HFFc6 (cell line): ENCODE results near the gene MNT. TPM values are rescaled to one million over a fixed set of nuclear protein-coding genes. Genes with fewer than 3 reads are reported as not detected.

Experiments
- DNase-seq: peaks from one replicate; pipeline ENCODE4 v3.0.0-alpha.2; 2018
- H3K27ac Mint-ChIP-seq: 2 replicates; pipeline ENCODE4 v1.8.0; 2020; ENCODE audit warnings: mild to moderate bottlenecking, mixed read lengths
- H3K27me3 Mint-ChIP-seq: 2 replicates; pipeline ENCODE4 v1.8.0; 2021; ENCODE audit warnings: mild to moderate bottlenecking, moderate library complexity, mixed read lengths; ENCODE audit not compliant: insufficient read depth
- H3K36me3 Mint-ChIP-seq: 2 replicates; pipeline ENCODE4 v1.8.0; 2021; ENCODE audit warnings: low read depth, mixed read lengths
- H3K4me1 Mint-ChIP-seq: 2 replicates; pipeline ENCODE4 v1.8.0; 2020; ENCODE audit warnings: low read depth, mixed read lengths
- H3K4me3 Mint-ChIP-seq: 2 replicates; pipeline ENCODE4 v1.8.0; 2020; ENCODE audit warnings: mild to moderate bottlenecking, moderate library complexity, mixed read lengths
- H3K9me3 Mint-ChIP-seq: 2 replicates; pipeline ENCODE4 v1.8.0; 2020; ENCODE audit warnings: mild to moderate bottlenecking, mixed read lengths
- CTCF ChIP-seq: fragments of 200-600 bp; sonication (generic); IDR thresholded peaks from 2 replicates; pipeline ENCODE4 v1.5.0; 2021; ENCODE audit warnings: antibody characterized with exemption, mild to moderate bottlenecking
- total RNA-seq, 6 experiments: library from RNA; stranded (reverse); fragmentation: NEBNext Ultra II Directional; extraction: Animal tissue kit (Norgen Biotek cat#: 25700); gene quantifications; 2 replicates in 1 of 6; 3 replicates in 5 of 6; pipeline ENCODE4 v1.2.3, GENCODE V29; 2021

MNT gene
- total RNA-seq, 6 experiments from 2014 or later = 19.4 to 25.4 (median 21.9) TPM

GRCh38 chr17:2335726-2336214 lies 65.1 kb downstream of the MNT start:
- H3K4me1 Mint-ChIP-seq = peaks cover 30% of the 10 kb centered on the region
- H3K9me3 Mint-ChIP-seq = no peaks in the 10 kb centered on the region
- H3K27me3 Mint-ChIP-seq = no peaks in the 10 kb centered on the region
- peak overlapping the region; percentile 99 for H3K4me3 Mint-ChIP-seq
- H3K36me3 Mint-ChIP-seq = peaks cover 18% of the 10 kb centered on the region
- peak overlapping the region; percentile 91 for H3K27ac Mint-ChIP-seq
- DNase-seq = no peak
- no peak for TF ChIP-seq CTCF

Other genes starting within 250 kb of the MNT start
- 10 to 100 TPM; 29.5 to 37.4 (median 31.8) TPM for gene SMG6, start 97.3 kb downstream of the MNT start, total RNA-seq
- 10 to 100 TPM; 18.5 to 29.7 (median 21.8) TPM for gene SRR, start 97.1 kb downstream of the MNT start, total RNA-seq
- 10 to 100 TPM; 35.9 to 43.2 (median 37.6) TPM for gene TSR1, start 64.6 kb downstream of the MNT start, total RNA-seq
- gene SGSM2, start 63.6 kb downstream of the MNT start, total RNA-seq = 10 to 100 TPM; 22.4 to 28.2 (median 26.1) TPM
- 10 to 100 TPM; 21.7 to 25.7 (median 24.1) TPM for gene METTL16, start 110.8 kb upstream of the MNT start, total RNA-seq
- gene PAFAH1B1, start 192.6 kb upstream of the MNT start, total RNA-seq = 100 to 1,000 TPM; 159 to 186 (median 167) TPM